ENCODE measurements around the gene SH3BGR.
A peak's percentile ranks its signal among the peaks of the same experiment; 100 is the strongest.

Gene SH3BGR

DNA sequence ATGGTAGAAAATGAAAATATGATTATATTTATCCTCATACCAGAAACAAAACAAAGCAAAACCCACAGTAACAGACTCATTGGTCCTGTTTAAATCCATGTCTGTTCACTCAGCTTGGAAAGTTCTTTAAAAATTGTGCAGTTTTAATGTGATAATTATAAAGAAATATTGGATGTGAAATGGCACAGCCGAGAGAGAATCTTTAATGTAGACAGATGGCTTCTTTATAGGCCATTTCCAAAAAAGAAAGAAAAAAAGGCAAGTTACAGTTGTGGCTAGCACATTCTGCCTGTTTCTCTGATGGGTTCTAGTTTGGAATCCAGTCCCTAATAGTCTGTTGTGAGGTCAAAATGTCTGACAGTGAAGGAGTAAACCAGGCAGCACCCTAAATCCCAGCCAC is 62.0 kb downstream of the SH3BGR start:
- DNase-seq = no peak

DNA sequence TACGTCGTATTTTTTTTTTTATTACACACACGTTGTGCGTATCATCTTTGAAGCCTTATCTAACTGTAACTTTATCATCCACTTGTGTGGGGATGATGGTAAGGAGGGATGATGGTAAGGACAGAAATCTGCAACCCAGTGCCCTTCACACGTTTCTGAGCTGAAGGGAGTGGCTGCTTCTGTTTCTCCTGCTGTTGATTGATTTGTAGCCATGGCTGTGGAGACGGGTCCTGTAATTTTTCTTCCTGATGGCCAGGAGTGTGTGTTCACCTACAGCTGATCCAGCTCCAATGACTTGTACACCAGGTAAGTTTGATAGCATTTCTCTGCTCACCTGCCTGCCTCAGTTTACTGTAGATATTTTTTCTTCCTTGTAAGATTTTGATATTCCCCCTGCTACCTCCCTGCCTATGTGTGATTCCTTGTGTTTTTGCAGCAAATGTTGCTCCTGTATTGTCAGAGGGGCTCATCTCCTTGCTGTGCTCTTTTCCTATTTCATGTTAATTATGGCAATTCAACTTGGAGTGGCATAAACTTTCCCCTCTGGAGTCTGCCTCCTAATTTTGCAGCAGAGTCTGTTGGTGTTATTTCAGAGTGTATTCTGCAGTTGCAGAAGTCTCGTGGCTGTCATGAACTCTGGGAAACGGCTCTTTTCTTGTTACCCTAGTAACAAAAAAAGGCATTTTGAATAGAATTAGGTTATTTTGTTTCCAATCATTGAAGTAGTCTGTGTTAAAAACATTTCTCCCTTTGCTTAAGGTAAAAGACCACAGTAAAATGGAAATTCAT is 64.1 kb downstream of the SH3BGR start:
- TF ChIP-seq POLR2A (IDR thresholded peaks at IDR 0.05; ENCODE audit: low read length) = no peak
- TF ChIP-seq GATA1 (IDR thresholded peaks at IDR 0.05; ENCODE audit: low read depth, low read length) = no peak

More for the DNA sequence above, 62.0 kb downstream of the SH3BGR start:
- TF ChIP-seq POLR2A (IDR thresholded peaks at IDR 0.05; ENCODE audit: low read length) (no peak), GATA1 (IDR thresholded peaks at IDR 0.05; ENCODE audit: low read depth, low read length) (no peak)

DNA sequence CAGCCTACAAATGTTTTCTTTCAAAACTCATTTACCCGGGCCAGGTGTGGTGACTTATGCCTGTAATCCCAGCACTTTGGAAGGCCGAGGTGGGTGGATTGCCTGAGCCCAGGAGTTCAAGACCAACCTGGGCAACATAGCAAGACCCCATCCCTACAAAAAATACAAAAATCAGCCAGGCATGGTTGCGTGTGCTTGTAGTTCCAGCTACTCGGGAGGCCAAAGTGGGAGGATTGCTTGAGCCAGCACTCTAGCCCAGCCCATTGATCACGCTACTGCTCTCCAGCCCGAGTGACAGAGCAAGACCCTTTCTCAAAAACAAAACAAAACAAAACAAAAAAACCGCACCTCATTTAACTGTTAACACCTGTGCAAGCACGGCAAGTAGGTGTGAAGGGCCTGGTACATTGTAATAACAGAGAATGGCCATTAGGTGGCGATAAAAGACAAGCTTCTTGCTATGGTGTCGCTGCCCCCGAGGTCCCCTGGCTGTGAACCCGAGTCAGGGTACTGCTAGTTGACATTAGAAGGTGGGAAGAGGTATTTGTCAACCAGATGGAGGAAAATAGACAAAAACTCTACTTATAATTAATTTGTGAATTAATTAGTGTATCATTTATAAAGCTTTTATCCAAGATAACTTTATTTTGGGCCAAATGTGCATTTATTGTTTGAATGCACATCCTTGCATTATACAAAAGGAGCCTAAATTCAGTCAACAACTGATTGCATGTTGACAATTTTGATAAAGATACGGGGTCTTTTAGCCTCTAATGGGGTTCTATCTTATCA is 66.5 kb downstream of the SH3BGR start:
- TF ChIP-seq POLR2A (IDR thresholded peaks at IDR 0.05; ENCODE audit: low read length) (no peak), GATA1 (IDR thresholded peaks at IDR 0.05; ENCODE audit: low read depth, low read length) (no peak)
- DNase-seq = peak; percentile 55 to 66

More for the DNA sequence above, 64.1 kb downstream of the SH3BGR start:
- no peak for DNase-seq

DNA sequence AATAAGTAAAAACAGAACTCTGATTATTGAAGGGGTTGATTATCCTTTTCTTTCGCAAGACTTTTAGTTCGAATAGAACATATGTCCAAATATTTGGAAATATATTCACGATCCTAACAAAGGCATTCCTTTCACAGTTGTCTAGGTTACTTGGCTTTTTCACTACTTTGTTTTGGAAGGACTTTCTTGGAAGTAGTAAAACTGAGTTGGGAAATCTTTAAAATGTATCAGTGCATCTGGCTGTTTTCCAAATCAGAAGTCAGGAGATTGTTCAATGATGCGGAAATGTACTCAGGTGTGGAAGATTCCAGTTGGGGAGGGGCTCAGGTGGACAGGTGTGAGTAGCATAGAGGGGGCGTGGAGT is 67.1 kb downstream of the SH3BGR start:
- no peak for DNase-seq
- no peak for TF ChIP-seq GATA1 (IDR thresholded peaks at IDR 0.05; ENCODE audit: low read depth, low read length)
- TF ChIP-seq POLR2A (IDR thresholded peaks at IDR 0.05; ENCODE audit: low read length) = no peak

DNA sequence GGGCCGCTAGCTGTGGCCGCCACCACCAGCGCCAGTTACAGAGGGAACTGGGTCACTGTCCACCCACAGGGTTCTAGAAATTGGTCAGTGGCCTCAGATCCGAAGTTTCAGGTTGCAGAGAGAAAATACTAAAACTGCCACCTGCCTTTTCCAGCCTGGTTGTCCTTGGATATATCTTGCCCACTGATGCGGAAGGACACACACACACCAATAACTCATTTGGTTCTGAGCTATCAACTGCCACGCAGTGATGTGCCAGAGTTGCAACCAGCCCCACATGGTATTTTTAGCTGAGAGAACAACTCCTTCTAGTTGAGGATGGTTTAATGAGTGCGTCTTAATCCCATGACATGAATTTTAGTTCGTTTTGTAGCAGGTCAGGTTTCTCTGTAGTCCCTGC is 68.1 kb downstream of the SH3BGR start:
- DNase-seq = no peak
- TF ChIP-seq GATA1 (IDR thresholded peaks at IDR 0.05; ENCODE audit: low read depth, low read length) (no peak), POLR2A (IDR thresholded peaks at IDR 0.05; ENCODE audit: low read length) (no peak)

DNA sequence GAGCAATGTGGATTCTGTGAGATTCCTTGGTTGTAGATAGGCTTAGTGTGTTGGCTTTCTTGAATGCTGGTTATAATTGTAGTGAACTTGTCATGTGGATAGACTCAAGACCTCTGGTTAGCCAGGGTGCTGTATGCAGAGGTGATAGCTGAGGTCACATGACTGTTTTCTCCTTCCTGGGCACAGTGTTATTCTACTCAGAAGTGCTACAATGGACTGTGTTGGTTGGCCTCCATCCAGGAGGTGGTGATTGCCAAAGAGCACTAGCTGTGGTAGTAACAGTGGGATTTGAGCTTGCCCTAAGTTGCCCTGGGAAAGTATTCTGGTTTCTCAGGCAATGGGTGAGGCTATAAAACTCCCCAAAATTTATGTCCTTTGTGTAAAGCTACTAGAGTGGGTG is 71.6 kb downstream of the SH3BGR start:
- TF ChIP-seq GATA1 (IDR thresholded peaks at IDR 0.05; ENCODE audit: low read depth, low read length) (no peak), POLR2A (IDR thresholded peaks at IDR 0.05; ENCODE audit: low read length) (no peak)
- no peak for DNase-seq

DNA sequence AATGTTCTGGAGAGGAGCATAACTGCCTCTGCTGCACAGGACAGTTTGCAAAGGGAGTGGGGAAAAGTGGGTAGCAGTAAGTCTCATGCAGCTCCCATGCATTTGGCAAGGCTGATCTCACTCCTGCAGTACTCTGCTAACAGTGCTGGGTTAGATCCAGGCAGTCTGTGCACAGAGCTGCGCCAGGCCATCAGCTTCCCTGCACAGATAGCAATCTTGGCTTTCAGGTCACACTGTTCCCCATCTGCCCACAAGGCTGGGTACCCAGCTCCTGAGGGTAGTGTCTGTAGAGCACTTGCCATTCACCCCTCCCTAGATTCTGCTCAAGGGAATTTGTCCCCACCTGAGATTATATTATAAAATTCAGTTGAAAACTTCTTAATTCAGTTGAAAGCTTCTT is 72.1 kb downstream of the SH3BGR start:
- no peak for TF ChIP-seq GATA1 (IDR thresholded peaks at IDR 0.05; ENCODE audit: low read depth, low read length)
- no peak for TF ChIP-seq POLR2A (IDR thresholded peaks at IDR 0.05; ENCODE audit: low read length)
- DNase-seq = no peak

DNA sequence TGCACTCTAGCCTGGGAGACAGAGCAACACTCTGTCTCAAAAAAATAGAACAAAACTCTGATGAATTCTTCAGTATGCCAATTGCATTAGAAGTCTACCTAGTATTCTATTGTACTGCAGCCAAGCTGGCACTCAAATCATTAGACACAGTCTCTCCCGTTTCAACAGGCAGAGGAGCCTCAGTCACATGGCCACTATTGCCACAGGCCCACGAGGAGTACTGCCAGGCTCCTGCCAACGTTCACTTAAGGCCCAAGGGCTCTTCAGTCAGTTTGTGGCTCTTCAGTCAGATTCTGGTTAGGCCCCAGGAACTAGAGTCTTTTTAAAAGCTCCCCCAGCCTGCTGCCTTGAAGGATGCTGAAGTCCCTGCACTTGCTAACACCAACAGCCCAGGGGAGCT is 73.4 kb downstream of the SH3BGR start:
- DNase-seq = no peak
- no peak for TF ChIP-seq POLR2A (IDR thresholded peaks at IDR 0.05; ENCODE audit: low read length)
- no peak for TF ChIP-seq GATA1 (IDR thresholded peaks at IDR 0.05; ENCODE audit: low read depth, low read length)

DNA sequence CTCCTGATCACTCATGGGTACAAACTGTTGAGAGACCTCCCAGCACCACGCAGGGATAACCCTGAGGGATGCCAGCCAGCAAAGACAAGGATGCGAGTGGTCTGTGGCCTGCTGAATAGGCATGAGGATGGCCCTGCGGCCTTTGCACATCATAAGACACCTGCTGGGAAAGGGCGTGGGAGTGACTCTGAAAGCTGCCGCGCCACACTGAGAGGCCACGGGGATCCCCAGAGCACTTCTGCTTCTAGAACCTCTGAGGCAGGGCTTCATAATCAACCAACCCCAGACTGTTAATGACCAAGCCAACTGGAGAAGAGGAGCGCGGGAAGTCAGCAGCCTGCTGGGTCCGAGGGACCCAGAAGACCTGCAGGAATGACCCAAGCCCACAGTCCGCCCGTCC is 73.8 kb downstream of the SH3BGR start:
- no peak for TF ChIP-seq POLR2A (IDR thresholded peaks at IDR 0.05; ENCODE audit: low read length)
- DNase-seq = no peak

DNA sequence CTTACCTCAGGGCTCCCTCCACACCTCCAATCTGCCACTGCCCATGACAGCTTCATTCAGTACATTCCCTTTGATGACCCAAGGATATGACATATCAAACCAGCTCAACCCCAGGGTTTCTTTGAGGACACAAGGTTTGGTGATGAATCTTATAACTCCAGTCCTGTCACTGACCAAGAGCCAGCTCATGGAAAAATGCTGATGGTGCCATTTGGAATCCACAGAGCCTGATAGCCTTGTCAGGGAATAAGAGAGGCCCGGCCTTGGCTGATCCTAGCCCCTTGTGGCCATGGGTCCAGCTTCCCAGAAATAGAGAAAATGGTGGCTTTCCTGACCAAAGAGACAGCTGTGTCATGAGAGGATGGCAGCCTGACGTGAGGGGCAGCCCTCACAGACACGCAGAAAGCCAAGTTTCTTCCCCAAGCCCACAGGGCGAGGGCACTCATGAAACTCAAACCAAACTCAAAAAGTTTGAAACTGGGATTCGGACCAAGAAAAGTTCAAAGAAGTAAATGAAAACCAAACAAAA is 75.4 kb downstream of the SH3BGR start:
- no peak for DNase-seq
- no peak for TF ChIP-seq GATA1 (IDR thresholded peaks at IDR 0.05; ENCODE audit: low read depth, low read length)
- TF ChIP-seq POLR2A (IDR thresholded peaks at IDR 0.05; ENCODE audit: low read length) = no peak

DNA sequence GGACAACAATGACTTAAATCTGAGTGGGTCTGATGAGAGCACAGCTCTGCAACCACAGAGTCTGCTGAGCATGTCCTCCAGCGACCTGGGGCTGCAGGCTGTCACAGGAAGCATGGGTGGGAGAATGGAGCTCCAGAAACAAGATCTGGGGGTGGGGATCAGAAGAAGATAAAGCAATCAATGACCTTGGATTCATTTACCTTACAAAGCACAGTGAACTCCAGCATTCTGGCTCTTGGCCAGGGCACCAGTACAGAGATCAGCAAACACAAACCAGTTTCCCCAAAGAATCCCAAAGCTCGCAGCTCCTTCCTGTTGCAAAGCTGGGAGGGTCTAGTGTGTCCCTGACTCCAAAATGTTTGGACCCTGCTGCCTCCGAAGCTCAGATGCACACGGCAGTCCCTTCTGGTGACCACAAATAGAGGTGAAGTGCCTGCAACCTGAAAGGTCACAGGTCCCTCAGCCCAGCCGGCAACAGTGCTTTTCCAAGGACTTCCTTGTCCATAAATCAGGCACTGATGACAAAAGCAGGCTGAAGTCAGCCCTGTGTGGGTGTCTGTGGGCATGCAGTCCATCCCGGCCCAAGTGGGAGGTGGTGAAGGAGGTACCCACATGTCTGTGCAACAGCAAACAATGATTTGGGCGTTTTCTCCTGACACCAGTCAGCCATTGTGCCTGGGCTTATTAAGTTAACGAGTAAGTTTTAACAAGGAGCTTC is 76.1 kb downstream of the SH3BGR start:
- no peak for DNase-seq
- TF ChIP-seq POLR2A (IDR thresholded peaks at IDR 0.05; ENCODE audit: low read length) (no peak), GATA1 (IDR thresholded peaks at IDR 0.05; ENCODE audit: low read depth, low read length) (no peak)

DNA sequence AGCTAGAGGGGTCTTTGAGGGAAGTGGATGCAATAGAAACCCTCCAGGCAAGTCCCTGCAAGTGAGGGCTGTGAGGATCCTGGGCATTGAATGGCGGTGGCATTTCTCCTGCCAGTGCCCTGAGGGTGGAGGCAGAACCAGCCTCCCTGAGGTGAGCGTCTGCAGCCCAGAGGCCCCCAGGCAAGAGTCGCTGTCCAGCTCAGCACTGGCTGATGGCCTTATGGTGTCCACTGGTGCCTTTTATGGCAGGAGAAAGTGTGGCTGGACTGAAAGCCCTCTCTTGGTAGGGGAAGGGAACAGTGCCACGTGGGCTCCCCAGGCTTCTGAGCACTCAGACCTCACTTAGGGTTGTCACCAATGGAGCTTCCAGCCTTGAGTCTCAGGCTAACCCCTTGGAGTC is 77.3 kb downstream of the SH3BGR start:
- TF ChIP-seq POLR2A (IDR thresholded peaks at IDR 0.05; ENCODE audit: low read length) (no peak), GATA1 (IDR thresholded peaks at IDR 0.05; ENCODE audit: low read depth, low read length) (no peak)

DNA sequence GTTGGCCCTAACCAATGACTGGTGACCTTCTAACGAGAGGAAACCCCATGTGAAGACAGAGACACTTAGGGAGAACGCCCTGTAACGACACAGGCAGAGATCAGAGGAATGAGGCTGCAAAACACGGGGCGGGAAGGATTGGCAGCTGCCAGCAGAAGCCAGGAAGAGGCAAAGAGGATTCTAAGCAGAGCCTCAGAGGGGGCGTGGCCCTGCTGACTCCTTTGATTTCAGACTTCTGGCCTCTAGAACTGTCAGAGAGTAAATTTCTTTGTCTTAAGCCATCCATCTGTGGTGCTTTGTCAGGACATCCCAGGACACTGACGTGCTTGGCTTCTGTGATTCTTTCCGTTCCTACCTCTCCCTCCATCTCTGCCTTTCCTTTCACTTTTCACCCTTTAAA is 79.3 kb downstream of the SH3BGR start:
- DNase-seq = no peak
- no peak for TF ChIP-seq GATA1 (IDR thresholded peaks at IDR 0.05; ENCODE audit: low read depth, low read length)
- TF ChIP-seq POLR2A (IDR thresholded peaks at IDR 0.05; ENCODE audit: low read length) = no peak

More for the DNA sequence above, 77.3 kb downstream of the SH3BGR start:
- no peak for DNase-seq

DNA sequence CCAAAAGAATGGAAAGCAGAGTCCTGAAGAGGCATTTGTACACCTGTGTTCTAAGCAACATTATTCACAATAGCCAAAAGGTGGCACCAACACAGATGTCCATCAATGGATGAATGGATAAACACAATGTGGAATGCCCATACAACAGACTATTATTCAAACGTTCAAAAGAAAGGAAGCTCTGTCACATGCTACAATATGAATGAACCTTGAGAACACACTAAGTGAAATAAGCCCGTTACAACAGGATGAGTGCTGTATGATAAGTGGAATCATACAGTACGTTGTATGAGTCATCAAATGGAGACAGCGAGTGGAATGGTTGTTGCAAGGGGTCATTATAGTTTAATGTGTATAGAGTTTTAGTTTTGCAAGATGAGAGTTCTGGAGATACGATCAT is 80.1 kb downstream of the SH3BGR start:
- no peak for DNase-seq
- TF ChIP-seq POLR2A (IDR thresholded peaks at IDR 0.05; ENCODE audit: low read length) (no peak), GATA1 (IDR thresholded peaks at IDR 0.05; ENCODE audit: low read depth, low read length) (no peak)
